Activated T-helper 17 cell treated with anti-CD3 and anti-CD28 coated beads, Interleukin-2, amount 50 U/mL, for 72 hours (primary cell): ENCODE results near the gene SP110. TPM values are rescaled to one million over a fixed set of nuclear protein-coding genes. Genes with fewer than 3 reads are reported as not detected.
"Not testable (repeated sequence)": the region's sequence is repeated elsewhere in the genome, so short reads cannot be mapped to it uniquely, and the experiment has no call there.

ENCODE experiments used
- ATAC-seq: fragments of 150-1000 bp; cut with Tn5 transposase; replicated peaks from 2 replicates; pipeline ENCODE4 v1.10.0; 2021; ENCODE audit warnings: mild to moderate bottlenecking, moderate library complexity
- H3K27ac Mint-ChIP-seq: one replicate; pipeline ENCODE4 v1.8.0; 2022; ENCODE audit warnings: mixed read lengths
- H3K27me3 Mint-ChIP-seq: one replicate; pipeline ENCODE4 v1.8.0; 2022; ENCODE audit warnings: mixed read lengths
- H3K36me3 Mint-ChIP-seq: one replicate; pipeline ENCODE4 v1.8.0; 2022; ENCODE audit warnings: low read depth, mild to moderate bottlenecking, mixed read lengths
- H3K4me1 Mint-ChIP-seq: one replicate; pipeline ENCODE4 v1.8.0; 2022; ENCODE audit warnings: mixed read lengths
- H3K4me3 Mint-ChIP-seq: one replicate; pipeline ENCODE4 v1.8.0; 2022; ENCODE audit warnings: mild to moderate bottlenecking, mixed read lengths
- H3K9me3 Mint-ChIP-seq: one replicate; pipeline ENCODE4 v1.8.0; 2022; ENCODE audit warnings: mixed read lengths
- total RNA-seq, 2 donors: library from RNA; stranded (reverse); gene quantifications; one replicate each; pipeline ENCODE4 v1.2.3, GENCODE V29; 2022

SP110 gene
- total RNA-seq = 10 to 100 TPM; 53.1 to 56.8 TPM

DNA sequence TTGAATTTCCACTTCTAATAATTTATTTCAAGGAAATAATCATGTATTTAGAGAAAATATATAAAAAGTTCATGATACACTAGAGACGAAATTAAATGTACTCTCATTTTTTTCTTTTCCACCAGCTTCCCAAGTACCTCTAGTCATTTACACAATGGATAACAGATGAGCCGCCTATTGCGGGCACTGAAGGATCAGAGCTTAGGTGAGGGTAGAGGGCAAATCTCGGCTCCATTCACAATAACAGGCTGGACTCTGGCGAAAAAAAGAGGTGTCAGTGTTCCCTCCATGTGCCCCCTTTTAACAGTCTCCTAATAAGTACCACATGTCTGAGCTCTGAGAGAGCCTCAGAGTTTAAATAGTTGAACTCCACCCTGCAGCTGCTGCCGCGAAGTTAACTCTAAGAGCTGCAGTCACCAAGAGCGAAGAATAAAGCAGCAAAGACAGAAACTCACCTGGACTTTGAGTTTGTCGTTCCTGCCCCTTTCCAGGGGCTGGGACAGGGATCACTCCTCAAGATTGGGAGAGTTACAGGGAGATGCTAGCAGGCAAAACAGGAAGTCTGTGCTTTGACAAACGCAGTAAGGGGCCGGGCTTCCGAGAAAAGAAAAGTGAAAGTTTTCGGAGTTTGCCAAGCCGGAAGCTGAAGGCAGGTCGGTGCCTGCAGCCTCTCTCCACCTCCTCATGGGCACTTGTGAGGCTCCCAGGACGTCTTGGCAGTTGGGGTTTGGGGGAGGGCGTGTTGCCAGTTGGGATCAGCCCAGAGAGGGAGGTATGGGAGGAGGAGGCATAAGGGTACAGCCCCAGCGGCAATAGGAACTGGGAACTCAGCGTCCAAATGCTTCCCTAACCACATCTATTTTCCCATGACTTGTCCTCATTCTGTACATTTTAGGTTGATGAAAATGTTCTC, at the start of gene SP110:
TSS of gene SP110 (minus strand) at position 566 of the 913 bp plus-strand sequence. CDS start 3,057 bp downstream, outside the sequence.
- Mint-ChIP-seq H3K36me3 (peaks cover 8% of the 10 kb centered on the region), H3K9me3 (no peaks in the 10 kb centered on the region), H3K27me3 (no peaks in the 10 kb centered on the region), H3K4me1 (peaks cover 37% of the 10 kb centered on the region), H3K4me3 (peak within 1 kb of the TSS; percentile 93), H3K27ac (peak within 1 kb of the TSS; percentile 91)
- ATAC-seq = peak; percentile 96

GRCh38 chr2:230268606-230269243, 48.9 kb upstream of the SP110 start:
- H3K9me3 Mint-ChIP-seq = peaks cover 11% of the 10 kb centered on the region
- H3K4me3 Mint-ChIP-seq = peak overlapping the region; percentile 50
- ATAC-seq = peak; percentile 67
- H3K27me3 Mint-ChIP-seq = no peaks in the 10 kb centered on the region
- peaks cover 36% of the 10 kb centered on the region for H3K4me1 Mint-ChIP-seq
- H3K27ac Mint-ChIP-seq = peak overlapping the region; percentile 73
- peaks cover 96% of the 10 kb centered on the region for H3K36me3 Mint-ChIP-seq

DNA sequence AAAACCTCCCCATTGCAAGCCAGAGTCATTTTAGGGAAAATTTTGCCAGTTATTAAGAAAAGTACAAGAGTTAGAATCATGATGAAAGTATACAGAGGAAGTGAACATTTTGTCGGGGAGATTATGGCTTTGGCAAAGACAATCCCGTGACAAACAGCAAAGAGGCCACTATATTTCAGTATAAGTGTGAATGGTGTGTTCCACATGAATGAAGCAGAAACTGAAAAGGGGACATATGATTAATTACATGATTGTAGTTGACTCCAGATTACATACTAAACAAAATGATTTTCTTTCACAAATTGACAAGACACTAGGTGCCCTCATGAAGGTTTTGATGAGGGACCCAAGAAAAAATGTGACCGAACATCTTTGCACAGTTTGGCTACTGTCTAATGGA, 47.8 kb upstream of the SP110 start:
- peak overlapping the region; percentile 13 for H3K27ac Mint-ChIP-seq
- peaks cover 96% of the 10 kb centered on the region for H3K36me3 Mint-ChIP-seq
- no peaks in the 10 kb centered on the region for H3K27me3 Mint-ChIP-seq
- peaks cover 46% of the 10 kb centered on the region for H3K4me1 Mint-ChIP-seq
- peak overlapping the region; percentile 2 for H3K4me3 Mint-ChIP-seq
- H3K9me3 Mint-ChIP-seq = peaks cover 11% of the 10 kb centered on the region
- ATAC-seq = peak; percentile 67

DNA sequence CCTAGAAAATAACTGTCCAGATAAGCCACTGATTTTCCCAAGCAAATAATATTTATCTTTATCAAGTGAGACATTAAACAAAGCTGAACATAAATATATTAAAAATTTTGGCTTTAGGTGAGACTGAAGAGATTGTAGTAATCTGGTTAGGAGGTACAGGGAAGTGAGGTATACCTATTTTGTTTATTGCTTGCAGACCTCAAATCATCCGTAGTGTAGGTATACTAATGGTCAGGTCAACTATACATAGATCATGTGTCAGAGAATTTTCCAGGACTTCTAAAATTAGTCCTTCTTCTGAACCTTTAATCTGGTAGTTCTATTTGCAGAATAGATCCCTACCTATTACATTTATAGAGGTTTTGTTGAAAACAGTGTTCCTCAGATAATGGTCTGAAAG, 47.3 kb upstream of the SP110 start:
- Mint-ChIP-seq H3K4me3 (peak overlapping the region; percentile 2), H3K27me3 (no peaks in the 10 kb centered on the region), H3K36me3 (peaks cover 96% of the 10 kb centered on the region), H3K27ac (peak overlapping the region; percentile 13), H3K4me1 (peaks cover 51% of the 10 kb centered on the region), H3K9me3 (peaks cover 11% of the 10 kb centered on the region)
- ATAC-seq = no peak

- H3K9me3 Mint-ChIP-seq = peaks cover 10% of the 10 kb centered on the region
- H3K4me1 Mint-ChIP-seq = peaks cover 55% of the 10 kb centered on the region
- ATAC-seq = no peak
- no peak overlapping the region for H3K4me3 Mint-ChIP-seq
- no peak overlapping the region for H3K27ac Mint-ChIP-seq
- no peaks in the 10 kb centered on the region for H3K27me3 Mint-ChIP-seq
- H3K36me3 Mint-ChIP-seq = peaks cover 96% of the 10 kb centered on the region
Observed at GRCh38 chr2:230266638-230267037, 46.9 kb upstream of the SP110 start.

DNA sequence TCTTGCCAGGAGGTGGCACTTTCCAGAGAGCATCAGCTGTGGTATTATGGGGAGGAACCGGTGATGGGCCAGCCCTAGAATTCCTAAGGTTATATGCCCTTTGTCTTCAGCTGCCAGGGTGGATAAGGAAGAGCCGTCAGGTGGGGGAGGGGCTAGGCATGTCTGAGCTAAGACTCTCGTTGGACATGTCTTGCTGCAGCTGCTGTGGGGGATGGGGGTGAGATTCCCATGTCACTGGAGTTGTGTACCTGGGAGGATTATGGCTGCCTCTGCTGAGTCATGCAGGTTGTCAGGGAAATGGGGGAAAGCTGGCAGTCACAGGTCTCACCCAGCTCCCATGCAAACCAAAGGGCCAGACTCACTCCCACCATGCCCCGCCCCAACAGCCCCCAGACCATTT, 45.2 kb upstream of the SP110 start:
- not testable (repeated sequence) for ATAC-seq, H3K27ac Mint-ChIP-seq

GRCh38 chr2:230262246-230262645, 42.5 kb upstream of the SP110 start:
- Mint-ChIP-seq H3K27ac (peak overlapping the region; percentile 67), H3K27me3 (no peaks in the 10 kb centered on the region), H3K9me3 (no peaks in the 10 kb centered on the region), H3K4me3 (peak overlapping the region; percentile 64), H3K36me3 (peaks cover 92% of the 10 kb centered on the region), H3K4me1 (peaks cover 46% of the 10 kb centered on the region)
- ATAC-seq = peak; percentile 65

More for the DNA sequence above, 45.2 kb upstream of the SP110 start:
- not testable (repeated sequence) for H3K27me3 Mint-ChIP-seq, H3K9me3 Mint-ChIP-seq, H3K4me3 Mint-ChIP-seq
- H3K36me3 Mint-ChIP-seq = peaks cover 96% of the 10 kb centered on the region
- peaks cover 67% of the 10 kb centered on the region for H3K4me1 Mint-ChIP-seq

DNA sequence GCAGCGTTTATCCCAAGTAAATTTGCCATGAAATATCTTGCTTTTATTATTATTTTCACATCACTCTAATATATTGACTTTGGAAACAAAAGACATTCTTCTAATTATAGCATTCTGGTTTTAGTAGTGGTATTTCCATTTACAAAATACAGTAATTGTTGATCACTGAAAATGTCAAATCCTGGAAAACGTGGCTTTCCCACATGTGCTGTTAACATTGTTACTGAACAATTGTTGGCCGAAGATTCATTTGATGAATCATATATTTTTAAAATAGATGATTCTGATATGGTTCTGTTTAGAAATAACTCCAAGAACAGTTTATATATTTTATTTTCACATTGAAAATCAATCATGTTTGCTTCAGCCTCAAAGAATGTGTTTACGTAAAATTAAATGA, 38.7 kb upstream of the SP110 start:
- H3K4me1 Mint-ChIP-seq = peaks cover 39% of the 10 kb centered on the region
- no peak overlapping the region for H3K4me3 Mint-ChIP-seq
- peaks cover 67% of the 10 kb centered on the region for H3K36me3 Mint-ChIP-seq
- ATAC-seq = no peak
- H3K27ac Mint-ChIP-seq = no peak overlapping the region
- no peaks in the 10 kb centered on the region for H3K9me3 Mint-ChIP-seq
- H3K27me3 Mint-ChIP-seq = no peaks in the 10 kb centered on the region

DNA sequence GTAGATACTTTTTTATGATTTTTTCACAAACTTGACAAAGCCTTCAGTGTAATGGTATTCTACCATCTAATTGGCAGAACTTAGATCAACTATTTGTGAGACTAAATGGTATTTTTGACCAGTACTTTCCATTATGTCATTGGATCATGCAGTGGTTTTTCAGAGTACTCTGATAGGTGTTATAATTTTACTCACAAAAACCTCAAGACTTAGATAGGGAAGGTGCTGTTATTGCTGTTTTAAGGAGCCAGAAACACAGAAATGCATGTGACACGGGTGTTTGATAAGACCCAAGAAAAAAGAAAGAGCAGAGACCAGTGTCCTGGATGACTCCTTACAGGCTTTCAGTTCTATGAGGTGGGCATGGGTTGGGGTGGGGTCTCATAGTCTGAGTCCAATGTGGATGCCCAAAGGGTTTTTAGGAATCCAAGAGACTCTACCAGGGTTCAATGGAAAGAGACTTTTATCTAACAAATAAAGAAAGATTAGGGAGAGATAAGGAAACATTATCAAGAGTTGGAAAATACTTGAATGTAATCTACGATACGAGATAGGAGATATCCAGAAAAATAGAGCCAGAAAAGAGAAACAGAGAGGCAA, 37.0 kb upstream of the SP110 start:
- Mint-ChIP-seq H3K9me3 (no peaks in the 10 kb centered on the region), H3K4me3 (peak overlapping the region; percentile 36), H3K27me3 (no peaks in the 10 kb centered on the region), H3K4me1 (peaks cover 24% of the 10 kb centered on the region), H3K27ac (peak overlapping the region; percentile 39), H3K36me3 (peaks cover 50% of the 10 kb centered on the region)
- peak; percentile 55 for ATAC-seq

DNA sequence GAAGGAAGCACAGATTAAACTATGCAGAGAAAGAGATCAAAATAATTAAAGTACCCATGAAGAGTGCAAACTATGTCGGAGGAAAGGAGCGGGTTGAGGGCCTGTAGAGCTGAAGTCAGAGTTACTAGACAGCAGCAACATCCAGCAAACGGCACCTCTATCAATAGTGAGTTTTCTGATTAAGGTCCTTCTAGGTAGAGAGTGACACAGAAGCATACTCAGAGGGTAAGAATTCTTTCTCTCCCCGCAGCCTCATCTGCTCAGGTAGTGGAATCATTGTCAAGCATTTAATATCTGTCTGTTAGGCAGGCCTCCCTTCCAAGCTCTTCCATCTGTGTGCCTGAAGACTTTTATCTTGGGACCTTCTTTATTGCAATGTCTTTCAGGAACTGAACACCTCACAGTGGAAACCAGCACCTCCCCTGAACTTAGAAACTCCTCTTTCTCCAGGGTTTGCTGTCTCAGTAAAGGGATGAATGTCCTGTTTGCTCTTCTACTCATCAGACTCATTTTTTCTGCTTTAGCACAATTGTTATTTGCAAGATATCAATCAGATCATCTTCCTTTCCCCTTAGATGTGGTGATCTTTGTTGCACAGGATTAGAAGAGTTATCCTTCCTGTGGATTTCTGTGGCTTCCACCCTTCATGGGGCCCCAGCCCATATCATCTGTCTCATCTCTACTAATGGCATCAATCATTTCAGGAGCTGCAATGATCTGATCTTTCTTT, 34.5 kb upstream of the SP110 start:
- Mint-ChIP-seq H3K9me3 (no peaks in the 10 kb centered on the region), H3K27ac (no peak overlapping the region), H3K4me3 (no peak overlapping the region), H3K27me3 (no peaks in the 10 kb centered on the region), H3K36me3 (peaks cover 28% of the 10 kb centered on the region), H3K4me1 (peaks cover 9% of the 10 kb centered on the region)
- ATAC-seq = peak; percentile 79

- no peaks in the 10 kb centered on the region for H3K9me3 Mint-ChIP-seq
- no peaks in the 10 kb centered on the region for H3K4me1 Mint-ChIP-seq
- H3K27ac Mint-ChIP-seq = no peak overlapping the region
- no peak for ATAC-seq
- no peak overlapping the region for H3K4me3 Mint-ChIP-seq
- no peaks in the 10 kb centered on the region for H3K27me3 Mint-ChIP-seq
- no peaks in the 10 kb centered on the region for H3K36me3 Mint-ChIP-seq
Observed at GRCh38 chr2:230250231-230250630, 30.4 kb upstream of the SP110 start.

- peaks cover 23% of the 10 kb centered on the region for H3K36me3 Mint-ChIP-seq
- no peaks in the 10 kb centered on the region for H3K4me1 Mint-ChIP-seq
- H3K27me3 Mint-ChIP-seq = no peaks in the 10 kb centered on the region
- H3K9me3 Mint-ChIP-seq = no peaks in the 10 kb centered on the region
- no peak for ATAC-seq
- H3K4me3 Mint-ChIP-seq = no peak overlapping the region
- no peak overlapping the region for H3K27ac Mint-ChIP-seq
Observed at GRCh38 chr2:230246206-230246605, 26.4 kb upstream of the SP110 start.

- Mint-ChIP-seq H3K4me1 (no peaks in the 10 kb centered on the region), H3K4me3 (no peak overlapping the region), H3K27ac (no peak overlapping the region), H3K27me3 (no peaks in the 10 kb centered on the region), H3K9me3 (no peaks in the 10 kb centered on the region), H3K36me3 (peaks cover 42% of the 10 kb centered on the region)
- no peak for ATAC-seq
Observed at GRCh38 chr2:230244211-230244610, 24.4 kb upstream of the SP110 start.

DNA sequence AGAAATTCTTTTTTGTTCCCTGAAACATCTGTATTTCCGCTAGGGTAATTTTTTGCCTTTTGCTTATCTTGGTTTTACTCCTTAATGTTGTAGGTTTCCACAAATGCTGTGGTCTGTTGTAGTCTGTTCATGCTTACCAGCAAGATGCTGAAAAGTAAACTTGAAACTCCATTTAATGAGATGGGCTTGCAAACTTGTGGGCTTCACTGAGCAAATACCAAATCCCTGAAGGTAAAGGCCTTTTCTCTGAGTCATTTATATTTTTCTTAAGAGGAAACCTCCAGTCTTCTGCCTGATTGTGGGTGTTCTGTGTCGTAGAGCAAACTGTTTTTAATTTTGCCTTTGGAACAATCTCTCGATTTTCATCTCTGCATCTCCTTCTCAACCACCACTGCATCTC, 15.1 kb upstream of the SP110 start:
- peaks cover 39% of the 10 kb centered on the region for H3K4me1 Mint-ChIP-seq

More for the DNA sequence above, 15.1 kb upstream of the SP110 start:
- Mint-ChIP-seq H3K9me3 (peaks cover 4% of the 10 kb centered on the region), H3K27me3 (no peaks in the 10 kb centered on the region), H3K4me3 (peak overlapping the region; percentile 56), H3K27ac (peak overlapping the region; percentile 70), H3K36me3 (peaks cover 93% of the 10 kb centered on the region)
- ATAC-seq = peak; percentile 90
